Nephron (organoid): Measurements from ENCODE around the gene FMNL2.

Experiments
- H3K27ac Mint-ChIP-seq, 3 experiments: 2 replicates each; pipeline ENCODE4 v1.8.0; 2020; ENCODE audit warnings: mixed read lengths in 3 of 3, mild to moderate bottlenecking in 2 of 3, moderate library complexity in 1 of 3
- H3K27me3 Mint-ChIP-seq: 2 replicates; pipeline ENCODE4 v1.8.0; 2021; ENCODE audit warnings: low read depth, mild to moderate bottlenecking, moderate library complexity, mixed read lengths
- H3K36me3 Mint-ChIP-seq: 2 replicates; pipeline ENCODE4 v1.8.0; 2020; ENCODE audit warnings: low read depth, mixed read lengths
- H3K4me1 Mint-ChIP-seq: 2 replicates; pipeline ENCODE4 v1.8.0; 2020; ENCODE audit warnings: mixed read lengths
- H3K4me3 Mint-ChIP-seq, 3 experiments: 2 replicates each; pipeline ENCODE4 v1.8.0; 2020; ENCODE audit warnings: mild to moderate bottlenecking in 3 of 3, mixed read lengths in 3 of 3, moderate library complexity in 2 of 3
- H3K9me3 Mint-ChIP-seq: 2 replicates; pipeline ENCODE4 v1.8.0; 2020; ENCODE audit warnings: mixed read lengths
- CTCF ChIP-seq, 3 experiments: fragments of 200-600 bp; sonication (generic); IDR thresholded peaks; one replicate each; pipeline ENCODE4 v1.5.0; 2021; ENCODE audit warnings: antibody characterized with exemption in 3 of 3; ENCODE audit not compliant: unreplicated experiment in 3 of 3

The FMNL2 gene

GRCh38 chr2:152613235-152613634 is 278.3 kb downstream of the FMNL2 start:
- peaks cover 72% of the 10 kb centered on the region for H3K36me3 Mint-ChIP-seq
- H3K4me1 Mint-ChIP-seq, result peaks cover 25% of the 10 kb centered on the region
- H3K4me3 Mint-ChIP-seq, result no peak overlapping the region
- H3K27me3 Mint-ChIP-seq, result no peaks in the 10 kb centered on the region
- no peak for TF ChIP-seq CTCF (IDR thresholded peaks at IDR 0.05; ENCODE audit: unreplicated experiment in 3 of 3)
- no peak overlapping the region for H3K27ac Mint-ChIP-seq
- no peaks in the 10 kb centered on the region for H3K9me3 Mint-ChIP-seq

- Mint-ChIP-seq H3K9me3 (no peaks in the 10 kb centered on the region), H3K27ac (peak overlapping the region in 1 of 3 experiments; percentile 61), H3K36me3 (peaks cover 80% of the 10 kb centered on the region), H3K4me1 (peaks cover 28% of the 10 kb centered on the region), H3K27me3 (no peaks in the 10 kb centered on the region), H3K4me3 (no peak overlapping the region)
- no peak for TF ChIP-seq CTCF (IDR thresholded peaks at IDR 0.05; ENCODE audit: unreplicated experiment in 3 of 3)
Measured at GRCh38 chr2:152615177-152615576, 280.2 kb downstream of the FMNL2 start.

GRCh38 chr2:152617456-152618192 is 282.6 kb downstream of the FMNL2 start:
- Mint-ChIP-seq H3K4me3 (no peak overlapping the region), H3K9me3 (no peaks in the 10 kb centered on the region), H3K4me1 (peaks cover 47% of the 10 kb centered on the region), H3K27ac (peak overlapping the region in 1 of 3 experiments; percentile 35), H3K36me3 (peaks cover 89% of the 10 kb centered on the region), H3K27me3 (no peaks in the 10 kb centered on the region)
- TF ChIP-seq CTCF (IDR thresholded peaks at IDR 0.05; ENCODE audit: unreplicated experiment in 3 of 3), result no peak

- H3K4me3 Mint-ChIP-seq, result no peak overlapping the region
- H3K27ac Mint-ChIP-seq, result peak overlapping the region in 1 of 3 experiments; percentile 35
- no peaks in the 10 kb centered on the region for H3K27me3 Mint-ChIP-seq
- H3K4me1 Mint-ChIP-seq, result peaks cover 53% of the 10 kb centered on the region
- H3K9me3 Mint-ChIP-seq, result no peaks in the 10 kb centered on the region
- no peak for TF ChIP-seq CTCF (IDR thresholded peaks at IDR 0.05; ENCODE audit: unreplicated experiment in 3 of 3)
- peaks cover 89% of the 10 kb centered on the region for H3K36me3 Mint-ChIP-seq
Measured at GRCh38 chr2:152618193-152618564, 283.2 kb downstream of the FMNL2 start.

- no peaks in the 10 kb centered on the region for H3K9me3 Mint-ChIP-seq
- peaks cover 56% of the 10 kb centered on the region for H3K4me1 Mint-ChIP-seq
- no peaks in the 10 kb centered on the region for H3K27me3 Mint-ChIP-seq
- H3K27ac Mint-ChIP-seq, result peak overlapping the region in 2 of 3 experiments; percentile 39 to 87
- no peak overlapping the region for H3K4me3 Mint-ChIP-seq
- H3K36me3 Mint-ChIP-seq, result peaks cover 80% of the 10 kb centered on the region
- TF ChIP-seq CTCF (IDR thresholded peaks at IDR 0.05; ENCODE audit: unreplicated experiment in 3 of 3), result no peak
Measured at GRCh38 chr2:152620208-152620607, 285.2 kb downstream of the FMNL2 start.

GRCh38 chr2:152620985-152621384 is 286.0 kb downstream of the FMNL2 start:
- no peak for TF ChIP-seq CTCF (IDR thresholded peaks at IDR 0.05; ENCODE audit: unreplicated experiment in 3 of 3)

More at GRCh38 chr2:152620985-152621384, 286.0 kb downstream of the FMNL2 start:
- Mint-ChIP-seq H3K9me3 (no peaks in the 10 kb centered on the region), H3K27ac (peak overlapping the region in 1 of 3 experiments; percentile 87), H3K27me3 (no peaks in the 10 kb centered on the region), H3K4me1 (peaks cover 57% of the 10 kb centered on the region), H3K4me3 (no peak overlapping the region), H3K36me3 (peaks cover 79% of the 10 kb centered on the region)
